Transverse colon (tissue), 4 donors: ENCODE measurements around the gene DHX58. TPM values are rescaled to one million over a fixed set of nuclear protein-coding genes. Genes with fewer than 3 reads are reported as not detected.
A peak's percentile ranks its signal among the peaks of the same experiment; 100 is the strongest.

Source experiments
- DNase-seq: peaks from one replicate; pipeline ENCODE4 v3.0.0-alpha.2; 2019
- H3K27ac ChIP-seq, 4 donors: fragments of 200-600 bp; sonication (generic); 2 replicates each; pipeline ENCODE4 v1.5.1; 2016 to 2018; ENCODE audit warnings: inconsistent platforms in 4 of 4
- H3K27me3 ChIP-seq: fragments of 200-600 bp; sonication (generic); 2 replicates; pipeline ENCODE4 v1.5.1; 2017; ENCODE audit warnings: inconsistent platforms
- H3K36me3 ChIP-seq, 4 donors: fragments of 200-600 bp; sonication (generic); 2 replicates each; pipeline ENCODE4 v1.5.1; 2017 to 2019; ENCODE audit warnings: inconsistent platforms in 4 of 4
- H3K4me1 ChIP-seq, 4 donors: fragments of 200-600 bp; sonication (generic); 2 replicates each; pipeline ENCODE4 v1.5.1; 2017 to 2020; ENCODE audit warnings: inconsistent platforms in 4 of 4
- H3K4me3 ChIP-seq, 4 donors: fragments of 200-600 bp; sonication (generic); 1 replicate in 1 of 4; 2 replicates in 3 of 4; pipeline versions ENCODE4 v1.5.1 to v1.6.1; 2017 to 2019; ENCODE audit warnings: inconsistent platforms in 4 of 4
- H3K9me3 ChIP-seq, 2 donors: fragments of 200-600 bp; sonication (generic); 2 replicates each; pipeline ENCODE4 v1.5.1; 2017 to 2019; ENCODE audit warnings: inconsistent platforms in 2 of 2
- EP300 ChIP-seq: sonication (generic); formaldehyde crosslinking; IDR thresholded peaks from one replicate; pipeline ENCODE4 v1.6.1; 2017; ENCODE audit warnings: antibody characterized with exemption, low read depth
- POLR2A ChIP-seq: fragments of 450-650 bp; IDR thresholded peaks from one replicate; pipeline ENCODE4 v1.6.1; 2016; ENCODE audit warnings: antibody characterized with exemption, mild to moderate bottlenecking, moderate library complexity
- POLR2AphosphoS5 ChIP-seq, 3 donors: sonication (generic); formaldehyde crosslinking; IDR thresholded peaks; one replicate each; pipeline ENCODE4 v1.6.1; 2016; ENCODE audit warnings: antibody characterized with exemption in 3 of 3
- WGBS, 2 donors: methylation state at CpG; one replicate each; pipeline ENCODE4 v1.1.5; 2018; ENCODE audit warnings: low coverage in 1 of 2; 5-methylcytosine and 5-hydroxymethylcytosine counted together
- in situ Hi-C, 4 donors: fragments of 200-750 bp; cut with MboI; loops; one replicate each; pipeline versions ENCODE4 v1.15.0 to v1.15.1; 2017; ENCODE audit warnings: low sequenced_read_pairs in 3 of 4, low pct_ligation_motif_present in 1 of 4, low pct_unique_long_range_greater_than_20kb in 1 of 4
- intact Hi-C: fragments of 100-400 bp; cut with DNase I; formaldehyde crosslinking; loops from one replicate; pipeline ENCODE4 v1.15.1; 2023; ENCODE audit warnings: low total_unique reads
- total RNA-seq, 4 donors: library from RNA; depleted of rRNA; stranded (reverse); fragments of >200 nt; gene quantifications; one replicate each; pipeline ENCODE4 v1.1.0, GENCODE V29; 2016
- TF ChIP-seq, protein P1 (sequence below), 5 experiments: fragments of 200-600 bp in 3 of 5; fragments of 450-650 bp in 2 of 5; sonication (generic) in 3 of 5; IDR thresholded peaks; 1 replicate in 2 of 5; 2 replicates in 3 of 5; pipeline ENCODE4 v1.5.1; 2016 to 2017; ENCODE audit warnings: antibody characterized with exemption in 5 of 5, inconsistent platforms in 3 of 5, mild to moderate bottlenecking in 2 of 5, moderate library complexity in 1 of 5

DHX58 gene
- total RNA-seq, 4 donors from 2014 or later, result 4.6 to 14.6 (median 12.8) TPM

GRCh38 chr17:42119301-42119700, 6.8 kb upstream of the DHX58 start:
- in situ Hi-C loops, result loop anchor here in 2 of 4 donors (10.0 kb wide), 1 partner anchor 154 kb away; the partner anchor contains the start of gene CNP (in 2 of the 2)
- WGBS, 2 donors, result 87% methylated on average over 18 of the region's 18 CpGs; no CpG with 5 or more reads in 1 of the 2 donors
- intact Hi-C loops, result loop anchor here (5.0 kb wide), 2 partner anchors 52 to 157 kb away; no protein-coding TSS in a partner anchor
- no peak for DNase-seq
- Histone ChIP-seq H3K4me3 (no peak overlapping the region), H3K27me3 (no peaks in the 10 kb centered on the region), H3K9me3 (no peaks in the 10 kb centered on the region), H3K36me3 (no peaks in the 10 kb centered on the region), H3K4me1 (peaks cover 18 to 26% (median 22%) of the 10 kb centered on the region in 4 donors), H3K27ac (no peak overlapping the region)
- TF ChIP-seq POLR2A, result no peak
- no peak for TF ChIP-seq EP300
- TF ChIP-seq POLR2AphosphoS5 (IDR thresholded peaks at IDR 0.05), result no peak
- TF ChIP-seq, protein P1, sequence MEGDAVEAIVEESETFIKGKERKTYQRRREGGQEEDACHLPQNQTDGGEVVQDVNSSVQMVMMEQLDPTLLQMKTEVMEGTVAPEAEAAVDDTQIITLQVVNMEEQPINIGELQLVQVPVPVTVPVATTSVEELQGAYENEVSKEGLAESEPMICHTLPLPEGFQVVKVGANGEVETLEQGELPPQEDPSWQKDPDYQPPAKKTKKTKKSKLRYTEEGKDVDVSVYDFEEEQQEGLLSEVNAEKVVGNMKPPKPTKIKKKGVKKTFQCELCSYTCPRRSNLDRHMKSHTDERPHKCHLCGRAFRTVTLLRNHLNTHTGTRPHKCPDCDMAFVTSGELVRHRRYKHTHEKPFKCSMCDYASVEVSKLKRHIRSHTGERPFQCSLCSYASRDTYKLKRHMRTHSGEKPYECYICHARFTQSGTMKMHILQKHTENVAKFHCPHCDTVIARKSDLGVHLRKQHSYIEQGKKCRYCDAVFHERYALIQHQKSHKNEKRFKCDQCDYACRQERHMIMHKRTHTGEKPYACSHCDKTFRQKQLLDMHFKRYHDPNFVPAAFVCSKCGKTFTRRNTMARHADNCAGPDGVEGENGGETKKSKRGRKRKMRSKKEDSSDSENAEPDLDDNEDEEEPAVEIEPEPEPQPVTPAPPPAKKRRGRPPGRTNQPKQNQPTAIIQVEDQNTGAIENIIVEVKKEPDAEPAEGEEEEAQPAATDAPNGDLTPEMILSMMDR (IDR thresholded peaks at IDR 0.05), result no peak

DNA sequence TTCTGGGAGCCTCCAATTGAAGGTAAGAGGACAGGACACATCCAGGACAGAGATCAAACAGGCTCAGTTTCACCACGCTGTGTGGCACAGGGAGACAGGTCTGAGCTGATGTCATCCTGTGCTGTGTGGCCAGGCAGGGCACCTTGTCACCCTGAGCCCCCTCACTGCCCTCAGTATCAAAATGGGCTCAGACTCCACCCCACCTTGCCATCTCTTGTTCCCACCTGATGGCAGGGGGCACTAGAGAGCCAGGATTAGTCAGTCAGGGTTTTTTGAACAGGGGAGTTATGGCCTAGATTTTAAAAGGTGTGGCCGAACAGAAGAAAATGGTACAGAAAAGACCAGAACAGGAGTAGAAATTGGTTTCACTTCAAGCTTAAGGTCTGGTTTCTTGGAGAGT, 6.0 kb upstream of the DHX58 start:
- TF ChIP-seq EP300, result no peak
- TF ChIP-seq POLR2A, result no peak
- TF ChIP-seq, protein P1 (IDR thresholded peaks at IDR 0.05), result peak; percentile 19 to 45 (median 31)
- TF ChIP-seq POLR2AphosphoS5 (IDR thresholded peaks at IDR 0.05), result no peak
- in situ Hi-C loops, result loop anchor here in 2 of 4 donors (10.0 kb wide), 1 partner anchor 154 kb away; the partner anchor contains the start of gene CNP (in 2 of the 2)
- no peaks in the 10 kb centered on the region for H3K27me3 ChIP-seq
- DNase-seq, result no peak
- H3K27ac ChIP-seq, result no peak overlapping the region
- H3K9me3 ChIP-seq, result no peaks in the 10 kb centered on the region
- intact Hi-C loops, result loop anchor here (5.0 kb wide), 2 partner anchors 51 to 156 kb away; no protein-coding TSS in a partner anchor
- 67 to 74% methylated on average over 1 to 2 of the region's 2 CpGs for WGBS, 2 donors
- H3K4me3 ChIP-seq, result no peak overlapping the region
- peaks cover 18 to 26% (median 22%) of the 10 kb centered on the region in 4 donors for H3K4me1 ChIP-seq
- H3K36me3 ChIP-seq, result no peaks in the 10 kb centered on the region

GRCh38 chr17:42118126-42118510, 5.6 kb upstream of the DHX58 start:
- no peaks in the 10 kb centered on the region for H3K36me3 ChIP-seq
- no peak for DNase-seq
- no peak overlapping the region for H3K4me3 ChIP-seq
- H3K4me1 ChIP-seq, result peaks cover 21 to 29% (median 25%) of the 10 kb centered on the region in 4 donors
- H3K27me3 ChIP-seq, result no peaks in the 10 kb centered on the region
- intact Hi-C loops, result loop anchor here (5.0 kb wide), 2 partner anchors 51 to 156 kb away; no protein-coding TSS in a partner anchor
- H3K27ac ChIP-seq, result no peak overlapping the region
- no peaks in the 10 kb centered on the region for H3K9me3 ChIP-seq
- 81% methylated on average over 3 of the region's 4 CpGs; no CpG with 5 or more reads in 1 of the 2 donors for WGBS, 2 donors
- in situ Hi-C loops, result loop anchor here in 2 of 4 donors (10.0 kb wide), 1 partner anchor 153 kb away; the partner anchor contains the start of gene CNP (in 2 of the 2)
- TF ChIP-seq EP300 (no peak), POLR2A (no peak), POLR2AphosphoS5 (IDR thresholded peaks at IDR 0.05) (no peak)
- TF ChIP-seq, protein P1 (IDR thresholded peaks at IDR 0.05), result no peak

- WGBS, 2 donors, result 80 to 89% methylated on average over 1 to 30 of the region's 30 CpGs
- Histone ChIP-seq H3K9me3 (no peaks in the 10 kb centered on the region), H3K4me3 (no peak overlapping the region), H3K4me1 (peaks cover 26 to 34% (median 28%) of the 10 kb centered on the region in 4 donors), H3K27ac (no peak overlapping the region), H3K27me3 (no peaks in the 10 kb centered on the region), H3K36me3 (no peaks in the 10 kb centered on the region)
- no peak for TF ChIP-seq POLR2AphosphoS5 (IDR thresholded peaks at IDR 0.05)
- TF ChIP-seq, protein P1 (IDR thresholded peaks at IDR 0.05), result no peak
- TF ChIP-seq EP300, result no peak
- TF ChIP-seq POLR2A, result no peak
- DNase-seq, result no peak
- in situ Hi-C loops (loop anchor here in 2 of 4 donors (10.0 kb wide), 1 partner anchor 153 kb away; the partner anchor contains the start of gene CNP (in 2 of the 2)), intact Hi-C loops (loop anchor here (5.0 kb wide), 2 partner anchors 50 to 155 kb away; no protein-coding TSS in a partner anchor)
Observed at GRCh38 chr17:42117397-42118125, 5.0 kb upstream of the DHX58 start.
